Trophoblast cell (in vitro differentiated cells and primary cell): ENCODE data around the gene KCNE4.

Experiments used
- DNase-seq, 2 donors: peaks; one replicate each; pipeline ENCODE4 v3.0.0-alpha.2; 2016
- H2AFZ ChIP-seq: 2 replicates; pipeline ENCODE4 v1.6.1; 2013; ENCODE audit warnings: low read length, moderate library complexity, mild to moderate bottlenecking; ENCODE audit not compliant: insufficient read depth, poor library complexity
- H2AK5ac ChIP-seq: 2 replicates; pipeline ENCODE4 v1.6.1; 2013; ENCODE audit warnings: mild to moderate bottlenecking, low read length
- H2BK120ac ChIP-seq: 2 replicates; pipeline ENCODE4 v1.6.1; 2013; ENCODE audit warnings: low read length, mild to moderate bottlenecking, moderate library complexity; ENCODE audit not compliant: insufficient read depth, poor library complexity
- H2BK12ac ChIP-seq: 2 replicates; pipeline ENCODE4 v1.6.1; 2013; ENCODE audit warnings: mild to moderate bottlenecking, low read length, moderate library complexity
- H2BK5ac ChIP-seq: 2 replicates; pipeline ENCODE4 v1.6.1; 2013; ENCODE audit warnings: low read length, low read depth, moderate library complexity, mild to moderate bottlenecking; ENCODE audit not compliant: poor library complexity
- H3K14ac ChIP-seq: 2 replicates; pipeline ENCODE4 v1.6.1; 2013; ENCODE audit warnings: mild to moderate bottlenecking, low read length
- H3K18ac ChIP-seq: 2 replicates; pipeline ENCODE4 v1.6.1; 2013; ENCODE audit warnings: mild to moderate bottlenecking, low read length
- H3K23ac ChIP-seq: 2 replicates; pipeline ENCODE4 v1.6.1; 2013; ENCODE audit warnings: low read length
- H3K27ac ChIP-seq: 2 replicates; pipeline ENCODE4 v1.5.1; 2013; ENCODE audit warnings: low read depth, mild to moderate bottlenecking, inconsistent platforms, low read length, moderate library complexity
- H3K27me3 ChIP-seq: 2 replicates; pipeline ENCODE4 v1.6.1; 2013; ENCODE audit warnings: inconsistent platforms, mild to moderate bottlenecking, low read length, moderate library complexity; ENCODE audit not compliant: insufficient read depth
- H3K36me3 ChIP-seq, 2 experiments: 1 replicate in 1 of 2; 2 replicates in 1 of 2; pipeline ENCODE4 v1.6.1; 2013; ENCODE audit warnings: low read length in 2 of 2, mild to moderate bottlenecking in 2 of 2, moderate library complexity in 1 of 2; ENCODE audit not compliant: insufficient read depth in 2 of 2, control insufficient read depth in 1 of 2
- H3K4ac ChIP-seq: 2 replicates; pipeline ENCODE4 v1.6.1; 2013; ENCODE audit warnings: low read depth, mild to moderate bottlenecking, low read length, moderate library complexity
- H3K4me1 ChIP-seq, 2 experiments: 1 replicate in 1 of 2; 2 replicates in 1 of 2; pipeline ENCODE4 v1.6.1; 2013; ENCODE audit warnings: low read length in 2 of 2, mild to moderate bottlenecking in 2 of 2, moderate library complexity in 1 of 2; ENCODE audit not compliant: insufficient read depth in 2 of 2, control insufficient read depth in 1 of 2
- H3K4me2 ChIP-seq: 2 replicates; pipeline ENCODE4 v1.6.1; 2013; ENCODE audit warnings: inconsistent platforms, mild to moderate bottlenecking, low read length, moderate library complexity
- H3K4me3 ChIP-seq: 2 replicates; pipeline ENCODE4 v1.5.1; 2013; ENCODE audit warnings: mild to moderate bottlenecking, low read depth, low read length, inconsistent platforms
- H3K79me1 ChIP-seq: one replicate; pipeline ENCODE4 v1.6.1; 2013; ENCODE audit warnings: low read length
- H3K79me2 ChIP-seq: 2 replicates; pipeline ENCODE4 v1.6.1; 2013; ENCODE audit warnings: low read length, mild to moderate bottlenecking; ENCODE audit not compliant: control insufficient read depth, insufficient read depth, poor library complexity
- H3K9ac ChIP-seq: 2 replicates; pipeline ENCODE4 v1.6.1; 2013; ENCODE audit warnings: mild to moderate bottlenecking, low read length
- H3K9me3 ChIP-seq: 2 replicates; pipeline ENCODE4 v1.6.1; 2013; ENCODE audit warnings: low read depth, mild to moderate bottlenecking, control low read depth, inconsistent platforms, low read length; ENCODE audit not compliant: insufficient read depth
- H4K12ac ChIP-seq: 2 replicates; pipeline ENCODE4 v1.6.1; 2013; ENCODE audit warnings: low read depth, mild to moderate bottlenecking, low read length, moderate library complexity
- H4K8ac ChIP-seq: 2 replicates; pipeline ENCODE4 v1.6.1; 2013; ENCODE audit warnings: low read depth, mild to moderate bottlenecking, low read length, moderate library complexity
- H4K91ac ChIP-seq: one replicate; pipeline ENCODE4 v1.6.1; 2013; ENCODE audit warnings: low read depth, mild to moderate bottlenecking, low read length, moderate library complexity
- WGBS: extraction: QIAGEN DNeasy Blood & Tissue Kit; methylation state at CpG from one replicate; pipeline ENCODE4 v1.1.7; 2013; ENCODE audit warnings: missing lambda C conversion rate; ENCODE audit not compliant: insufficient read length, insufficient coverage; ENCODE audit errors: extremely low coverage; 5-methylcytosine and 5-hydroxymethylcytosine counted together

The KCNE4 gene

DNA sequence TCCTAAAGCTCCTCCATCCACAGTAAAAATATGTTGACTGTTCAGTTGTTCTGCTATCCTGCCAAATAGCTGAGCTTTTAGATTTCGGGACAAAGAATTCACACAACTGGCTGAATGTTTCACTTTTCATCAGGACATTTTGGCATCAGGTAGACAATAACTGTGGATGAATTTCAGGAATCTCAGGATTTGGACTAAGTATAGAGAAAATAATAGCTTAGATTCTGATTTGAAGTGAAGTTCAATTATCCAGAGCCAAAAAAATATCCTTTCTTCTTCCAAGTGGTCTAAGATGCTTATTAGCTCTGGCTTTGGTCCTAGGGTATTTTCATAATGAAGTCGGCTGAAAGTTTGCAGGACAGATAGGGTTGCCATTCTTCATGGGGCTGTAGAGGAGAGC lies 16.1 kb downstream of the KCNE4 start:
- Histone ChIP-seq H2BK12ac (no peak overlapping the region), H3K4me1 (no peaks in the 10 kb centered on the region), H3K9ac (no peak overlapping the region), H3K79me2 (no peaks in the 10 kb centered on the region), H3K4ac (no peak overlapping the region), H4K12ac (no peak overlapping the region), H3K23ac (no peak overlapping the region), H3K27ac (no peak overlapping the region), H2AFZ (no peak overlapping the region), H4K91ac (no peak overlapping the region), H2BK120ac (no peak overlapping the region), H3K18ac (no peak overlapping the region), H3K79me1 (no peaks in the 10 kb centered on the region), H3K9me3 (no peaks in the 10 kb centered on the region), H4K8ac (no peak overlapping the region), H3K4me2 (no peak overlapping the region), H3K36me3 (no peaks in the 10 kb centered on the region), H2BK5ac (no peak overlapping the region), H3K27me3 (no peaks in the 10 kb centered on the region), H2AK5ac (no peak overlapping the region), H3K4me3 (no peak overlapping the region), H3K14ac (no peak overlapping the region)
- peak in 1 of 2 donors; percentile 68 for DNase-seq
- WGBS, result no CpG with 5 or more reads among the region's 2 CpGs

DNA sequence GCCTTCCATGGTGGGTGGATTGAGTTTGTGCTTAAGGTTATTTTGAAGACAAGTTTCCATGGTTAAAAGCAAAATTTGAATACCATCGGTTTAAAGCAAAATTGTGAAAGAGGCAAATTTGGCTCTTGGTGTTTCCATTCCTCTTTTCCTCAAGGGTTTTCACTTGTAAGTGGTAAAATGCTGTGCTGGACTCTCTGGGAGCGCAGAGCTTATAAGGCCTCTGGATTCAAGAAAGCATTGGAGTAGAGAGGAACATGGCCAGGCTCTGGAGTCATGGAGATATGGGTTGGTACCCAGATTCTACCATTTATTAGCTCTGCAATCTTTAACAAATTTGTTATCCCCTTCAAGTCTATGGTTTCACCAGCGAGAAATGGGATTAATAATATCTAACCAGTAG lies 17.5 kb downstream of the KCNE4 start:
- Histone ChIP-seq H3K27me3 (no peaks in the 10 kb centered on the region), H3K14ac (no peak overlapping the region), H3K18ac (no peak overlapping the region), H3K4ac (no peak overlapping the region), H3K79me2 (no peaks in the 10 kb centered on the region), H3K9ac (no peak overlapping the region), H4K8ac (no peak overlapping the region), H2BK12ac (no peak overlapping the region), H4K91ac (no peak overlapping the region), H2AK5ac (no peak overlapping the region), H3K4me2 (no peak overlapping the region), H3K27ac (no peak overlapping the region), H3K9me3 (no peaks in the 10 kb centered on the region), H3K79me1 (no peaks in the 10 kb centered on the region), H2AFZ (no peak overlapping the region), H3K36me3 (no peaks in the 10 kb centered on the region), H4K12ac (no peak overlapping the region), H3K23ac (no peak overlapping the region), H3K4me3 (no peak overlapping the region), H2BK5ac (no peak overlapping the region), H2BK120ac (no peak overlapping the region), H3K4me1 (no peaks in the 10 kb centered on the region)
- no CpG with 5 or more reads among the region's 3 CpGs for WGBS
- no peak for DNase-seq

DNA sequence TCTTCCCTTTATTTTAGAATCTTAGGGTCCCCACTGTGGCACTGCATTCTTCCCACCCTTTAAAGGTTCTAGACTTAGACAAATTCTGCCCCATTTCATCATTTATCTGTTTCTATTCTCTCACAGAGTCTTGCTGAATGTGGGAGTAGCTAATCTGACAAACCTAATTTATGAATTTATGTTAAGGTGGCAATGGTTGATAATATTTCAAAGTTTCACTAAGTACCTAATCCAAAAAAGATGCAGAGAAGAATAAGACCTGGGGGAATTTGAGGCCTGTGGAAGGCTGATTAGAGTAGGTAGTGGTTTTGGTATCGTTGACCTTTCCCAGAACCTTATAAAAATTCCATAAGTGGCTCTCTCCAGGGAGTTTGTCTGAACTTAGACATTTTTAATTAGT lies 18.0 kb downstream of the KCNE4 start:
- no peak overlapping the region for H3K14ac ChIP-seq
- no peak overlapping the region for H4K12ac ChIP-seq
- no peak overlapping the region for H2BK5ac ChIP-seq
- H3K23ac ChIP-seq, result no peak overlapping the region
- no peak overlapping the region for H3K4me2 ChIP-seq
- no CpG with 5 or more reads among the region's 1 CpG for WGBS
- no peak overlapping the region for H3K27ac ChIP-seq
- no peak overlapping the region for H2AFZ ChIP-seq
- H3K4ac ChIP-seq, result no peak overlapping the region
- no peak overlapping the region for H4K8ac ChIP-seq
- H2BK12ac ChIP-seq, result no peak overlapping the region
- no peak overlapping the region for H3K18ac ChIP-seq
- DNase-seq, result no peak
- H3K9me3 ChIP-seq, result no peaks in the 10 kb centered on the region
- H2BK120ac ChIP-seq, result no peak overlapping the region
- H3K36me3 ChIP-seq, result no peaks in the 10 kb centered on the region
- H3K79me2 ChIP-seq, result no peaks in the 10 kb centered on the region
- H2AK5ac ChIP-seq, result no peak overlapping the region
- no peak overlapping the region for H3K9ac ChIP-seq
- no peak overlapping the region for H4K91ac ChIP-seq
- H3K79me1 ChIP-seq, result no peaks in the 10 kb centered on the region
- no peaks in the 10 kb centered on the region for H3K27me3 ChIP-seq
- no peak overlapping the region for H3K4me3 ChIP-seq
- no peaks in the 10 kb centered on the region for H3K4me1 ChIP-seq

DNA sequence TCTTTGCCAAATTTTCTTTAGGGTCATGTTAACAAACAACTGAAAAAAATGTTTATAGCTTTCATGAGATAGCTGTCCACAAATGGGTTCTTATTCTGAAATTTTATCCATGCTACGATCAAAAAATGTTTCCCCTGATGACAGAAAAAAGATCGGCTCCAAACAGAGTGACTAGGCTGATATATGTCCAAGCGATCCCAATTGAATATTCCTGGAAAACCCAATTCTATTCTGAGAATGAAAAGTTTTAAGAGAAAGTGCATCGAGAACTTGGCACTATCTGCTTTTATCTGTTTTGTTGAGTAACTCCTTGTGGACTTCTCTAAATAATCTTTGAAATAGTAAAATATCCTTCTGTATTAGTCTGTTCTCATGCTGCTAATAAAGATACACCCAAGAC lies 19.1 kb downstream of the KCNE4 start:
- WGBS, result no CpG with 5 or more reads among the region's 4 CpGs
- DNase-seq, result no peak
- H3K79me2 ChIP-seq, result no peaks in the 10 kb centered on the region

More for the DNA sequence above, 19.1 kb downstream of the KCNE4 start:
- no peak overlapping the region for H3K27ac ChIP-seq
- no peaks in the 10 kb centered on the region for H3K79me1 ChIP-seq
- no peak overlapping the region for H2AK5ac ChIP-seq
- no peak overlapping the region for H2BK120ac ChIP-seq
- no peak overlapping the region for H3K4me3 ChIP-seq
- no peaks in the 10 kb centered on the region for H3K36me3 ChIP-seq
- no peak overlapping the region for H3K9ac ChIP-seq
- H4K91ac ChIP-seq, result no peak overlapping the region
- no peak overlapping the region for H3K23ac ChIP-seq
- H3K9me3 ChIP-seq, result no peaks in the 10 kb centered on the region
- H3K4me1 ChIP-seq, result no peaks in the 10 kb centered on the region
- H3K4ac ChIP-seq, result no peak overlapping the region
- no peak overlapping the region for H2AFZ ChIP-seq
- no peak overlapping the region for H4K8ac ChIP-seq
- no peak overlapping the region for H4K12ac ChIP-seq
- H3K14ac ChIP-seq, result no peak overlapping the region
- H3K27me3 ChIP-seq, result no peaks in the 10 kb centered on the region
- no peak overlapping the region for H2BK5ac ChIP-seq
- H2BK12ac ChIP-seq, result no peak overlapping the region
- no peak overlapping the region for H3K18ac ChIP-seq
- H3K4me2 ChIP-seq, result no peak overlapping the region
